Measurements from ENCODE around the gene FANCF.
"Not testable (repeated sequence)": the region's sequence is repeated elsewhere in the genome, so short reads cannot be mapped to it uniquely, and the experiment has no call there.

FANCF gene, protein sequence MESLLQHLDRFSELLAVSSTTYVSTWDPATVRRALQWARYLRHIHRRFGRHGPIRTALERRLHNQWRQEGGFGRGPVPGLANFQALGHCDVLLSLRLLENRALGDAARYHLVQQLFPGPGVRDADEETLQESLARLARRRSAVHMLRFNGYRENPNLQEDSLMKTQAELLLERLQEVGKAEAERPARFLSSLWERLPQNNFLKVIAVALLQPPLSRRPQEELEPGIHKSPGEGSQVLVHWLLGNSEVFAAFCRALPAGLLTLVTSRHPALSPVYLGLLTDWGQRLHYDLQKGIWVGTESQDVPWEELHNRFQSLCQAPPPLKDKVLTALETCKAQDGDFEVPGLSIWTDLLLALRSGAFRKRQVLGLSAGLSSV

DNA sequence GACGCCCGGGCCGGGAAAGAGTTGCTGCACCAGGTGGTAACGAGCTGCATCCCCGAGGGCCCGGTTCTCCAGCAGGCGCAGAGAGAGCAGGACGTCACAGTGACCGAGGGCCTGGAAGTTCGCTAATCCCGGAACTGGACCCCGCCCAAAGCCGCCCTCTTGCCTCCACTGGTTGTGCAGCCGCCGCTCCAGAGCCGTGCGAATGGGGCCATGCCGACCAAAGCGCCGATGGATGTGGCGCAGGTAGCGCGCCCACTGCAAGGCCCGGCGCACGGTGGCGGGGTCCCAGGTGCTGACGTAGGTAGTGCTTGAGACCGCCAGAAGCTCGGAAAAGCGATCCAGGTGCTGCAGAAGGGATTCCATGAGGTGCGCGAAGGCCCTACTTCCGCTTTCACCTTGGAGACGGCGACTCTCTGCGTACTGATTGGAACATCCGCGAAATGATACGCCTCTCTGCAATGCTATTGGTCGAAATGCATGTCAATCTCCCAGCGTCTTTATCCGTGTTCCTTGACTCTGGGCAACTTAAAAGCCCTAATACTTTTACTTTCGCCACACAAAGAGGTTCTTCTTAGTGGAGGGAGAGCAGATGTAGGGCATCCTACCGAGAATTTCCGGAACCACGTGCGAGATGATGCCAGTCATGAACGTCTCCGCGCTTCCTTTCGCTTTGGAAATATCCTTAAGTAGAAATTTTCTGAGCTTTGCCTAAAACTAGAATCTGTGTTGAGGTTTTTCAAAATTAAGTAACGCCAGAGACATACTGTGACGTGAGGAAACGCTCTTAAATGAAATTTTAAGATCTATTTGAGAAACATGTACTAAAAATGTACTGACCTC lies at the start of gene FANCF:
TSS of gene FANCF (minus strand) at position 376 of the 840 bp plus-strand sequence. CDS start at position 363, 13 bp downstream.
- DNase-seq (ENCODE audit: low read depth): peak; percentile 79

DNA sequence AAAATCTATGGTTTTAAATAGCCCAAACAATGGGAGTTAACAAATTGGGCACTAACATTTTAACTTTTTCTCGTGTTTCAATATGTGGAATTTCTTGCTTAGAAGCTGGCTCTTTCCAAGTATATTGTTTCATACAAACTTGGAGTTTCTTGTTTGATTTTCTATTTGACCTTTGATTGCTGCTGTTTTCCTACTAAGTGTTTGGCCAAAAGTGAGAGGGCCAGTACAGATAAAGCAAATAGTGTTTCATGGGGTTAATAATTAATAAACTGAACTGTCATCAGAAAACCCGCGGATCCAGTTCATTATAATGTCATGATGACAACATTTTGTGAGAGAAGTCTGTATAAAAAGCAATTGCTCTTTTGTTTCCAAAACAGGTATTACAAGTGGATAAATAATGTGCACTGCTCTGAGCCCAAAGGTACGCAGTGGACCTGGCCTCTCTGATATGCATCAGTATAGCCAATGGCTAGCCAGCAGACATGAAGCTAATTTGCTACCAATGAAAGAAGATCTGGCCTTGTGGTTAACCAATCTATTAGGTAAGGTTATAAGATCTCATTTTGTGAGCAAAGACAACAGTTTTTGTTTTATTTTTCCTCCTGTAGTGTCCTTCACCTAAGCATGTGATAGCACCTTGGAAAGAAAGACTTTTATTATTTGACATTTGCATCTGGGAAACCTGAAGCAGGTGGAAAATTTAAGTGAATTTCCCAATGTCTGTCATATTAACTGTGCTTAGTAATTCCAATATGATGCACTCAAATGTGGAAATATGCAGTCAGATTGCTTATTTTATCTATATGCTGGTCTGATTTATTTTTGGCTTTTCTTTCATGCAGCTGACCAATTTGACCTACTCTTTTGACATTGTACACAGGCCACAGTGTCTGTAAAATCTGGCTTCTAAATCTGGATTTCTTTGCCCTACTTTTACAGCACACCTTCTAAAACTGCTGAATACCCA lies 49.1 kb upstream of the FANCF start:
- DNase-seq (ENCODE audit: low read depth): no peak

DNA sequence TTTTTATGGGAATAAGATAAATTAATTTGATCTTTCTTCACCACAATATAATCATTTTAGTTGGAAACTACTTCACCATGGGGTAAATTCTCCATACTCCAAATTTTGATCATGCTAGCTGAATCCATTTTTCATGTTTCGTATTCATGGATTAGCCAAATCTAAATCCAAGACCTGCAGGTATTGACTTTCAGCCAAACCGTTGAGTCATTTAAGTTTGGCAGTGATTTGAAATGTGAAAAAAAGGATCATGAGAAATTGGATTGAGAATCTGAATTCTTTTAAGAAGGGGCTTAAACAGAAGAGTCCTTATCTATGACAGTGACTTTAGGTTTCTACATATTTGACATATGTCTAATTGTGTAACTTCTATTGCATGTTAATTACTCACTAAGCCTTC lies 46.1 kb upstream of the FANCF start:
- no peak for DNase-seq (ENCODE audit: low read depth)

DNA sequence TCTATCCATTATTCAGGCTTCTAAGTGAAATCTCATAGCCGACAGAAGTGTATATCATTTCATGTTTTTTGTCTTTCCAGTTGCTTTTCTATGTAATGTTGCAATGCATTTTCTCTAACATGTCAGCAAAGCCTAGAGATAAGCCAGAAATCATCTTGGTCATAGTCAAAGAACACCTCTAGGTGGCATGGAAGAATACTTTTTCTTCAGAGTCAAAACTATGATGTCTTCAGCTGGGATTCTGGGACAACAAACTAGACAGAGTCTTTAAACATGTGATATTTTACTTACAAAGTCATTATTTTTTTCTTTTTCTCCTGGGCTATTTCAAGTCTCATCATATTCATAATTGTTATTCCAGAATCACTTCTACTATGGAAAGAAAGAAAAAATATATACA lies 45.2 kb upstream of the FANCF start:
- DNase-seq (ENCODE audit: low read depth): no peak

DNA sequence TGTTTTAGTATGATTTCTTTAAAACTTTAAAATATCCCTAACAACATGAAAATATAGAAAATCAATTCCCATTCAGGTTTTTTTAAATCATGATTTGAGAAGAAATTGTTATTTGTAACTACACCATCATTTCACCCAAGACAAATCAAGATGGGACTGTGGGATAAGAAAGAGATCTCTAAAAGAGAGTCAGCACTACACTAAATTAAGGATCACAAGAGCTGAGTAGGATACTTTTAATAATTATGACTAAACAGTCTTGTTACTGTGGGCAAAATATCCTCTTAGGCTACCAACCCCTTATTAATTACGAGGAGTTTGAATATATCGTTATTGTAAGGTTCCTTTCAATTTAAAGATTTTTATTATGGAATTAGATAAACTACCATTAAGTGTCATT lies 43.7 kb upstream of the FANCF start:
- no peak for DNase-seq (ENCODE audit: low read depth)

DNA sequence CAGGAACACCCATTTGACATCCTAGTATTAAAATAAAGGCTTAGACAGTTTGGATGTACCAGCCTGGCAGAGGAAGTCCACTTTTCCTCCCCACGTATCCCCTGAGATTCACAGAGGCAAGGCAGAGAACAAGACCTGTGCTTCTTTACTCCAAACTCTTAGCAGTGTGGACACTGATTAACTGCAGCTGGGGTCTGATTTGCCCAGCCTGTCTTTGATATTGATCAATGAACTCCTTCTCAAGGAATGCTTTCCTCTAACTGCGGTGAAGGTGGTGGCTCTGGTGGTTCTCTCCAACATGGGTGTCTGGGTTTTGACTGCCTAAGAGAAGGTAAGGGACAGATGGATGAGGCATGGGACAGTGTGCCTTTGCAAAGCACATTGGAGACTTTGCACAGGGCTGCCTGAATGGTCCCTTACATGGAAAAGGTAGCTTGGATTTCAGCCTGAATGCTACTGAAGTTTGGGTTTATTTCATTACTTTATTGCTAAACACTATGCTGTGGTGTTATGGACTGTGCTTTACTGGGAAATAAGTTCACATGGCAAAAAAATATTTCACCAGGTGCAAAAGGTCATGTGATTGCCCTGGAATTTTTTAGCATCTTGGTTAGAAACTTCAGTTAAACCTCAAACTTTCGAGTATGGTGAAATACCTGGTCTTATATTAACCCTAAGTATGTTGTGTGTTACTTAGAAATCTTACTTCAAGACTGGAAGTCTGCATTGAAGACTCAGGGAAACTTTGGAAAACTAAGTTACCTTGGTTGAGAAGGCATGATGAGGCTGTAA lies 42.6 kb upstream of the FANCF start:
- no peak for DNase-seq (ENCODE audit: low read depth)

DNA sequence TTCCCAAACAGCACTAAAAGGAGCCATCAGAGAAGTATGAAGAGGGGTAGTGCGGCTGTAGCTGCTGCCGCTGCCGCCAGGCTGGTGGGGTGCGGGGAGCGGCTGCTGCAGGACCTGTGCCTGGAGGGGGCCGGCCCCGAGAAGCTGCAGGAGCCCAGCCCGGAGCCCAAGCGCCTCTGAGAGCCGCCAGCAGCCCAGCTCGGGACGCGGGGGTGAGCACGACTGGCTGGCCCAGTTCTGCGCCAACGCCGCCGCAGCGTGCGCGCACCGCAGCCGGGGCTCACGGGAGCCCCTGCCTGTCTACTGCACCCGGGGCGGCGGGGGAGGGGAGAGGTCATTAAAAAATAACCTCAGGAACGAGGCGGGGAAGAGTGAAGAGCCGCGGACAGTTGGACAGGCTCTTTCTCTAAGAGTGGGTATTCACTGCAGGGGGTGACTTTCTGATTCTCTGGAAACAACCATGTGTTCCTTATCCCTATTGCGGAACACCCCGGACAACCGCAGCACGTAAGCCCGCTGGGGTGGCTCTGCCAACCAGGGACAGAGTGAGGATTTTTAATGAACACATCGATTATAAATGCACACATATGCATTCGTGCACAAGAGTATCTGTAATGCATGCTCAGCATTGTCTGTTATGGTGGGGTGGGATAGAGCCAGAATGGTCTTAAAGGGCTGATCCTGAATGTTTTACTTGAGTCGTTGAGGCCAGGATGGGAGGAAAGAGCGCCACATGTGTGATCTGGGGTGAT lies 41.2 kb upstream of the FANCF start:
- no peak for DNase-seq (ENCODE audit: low read depth)

DNA sequence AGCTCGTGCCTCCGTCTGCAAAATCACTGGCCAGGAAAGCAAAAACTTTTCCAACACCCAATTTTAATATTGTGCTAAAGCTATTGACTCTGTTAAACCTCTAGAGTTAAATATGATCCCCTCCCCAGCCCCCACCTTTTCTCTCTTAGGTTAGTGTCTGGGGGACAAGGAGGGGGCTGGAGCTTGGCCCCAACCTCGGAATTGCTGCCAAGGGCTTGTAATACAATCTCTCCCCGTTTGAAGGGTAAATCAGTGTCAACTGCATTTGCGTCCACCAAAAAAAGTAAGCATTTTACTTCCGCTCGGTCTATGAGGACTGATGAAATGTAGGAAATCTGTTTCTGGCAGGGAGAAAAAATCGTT lies 40.7 kb upstream of the FANCF start, which contains the start of gene GAS2:
TSS of gene GAS2 (plus strand) at position 287 of the 363 bp plus-strand sequence. CDS start 8,259 bp downstream, outside the sequence.
- DNase-seq (ENCODE audit: low read depth): no peak

DNA sequence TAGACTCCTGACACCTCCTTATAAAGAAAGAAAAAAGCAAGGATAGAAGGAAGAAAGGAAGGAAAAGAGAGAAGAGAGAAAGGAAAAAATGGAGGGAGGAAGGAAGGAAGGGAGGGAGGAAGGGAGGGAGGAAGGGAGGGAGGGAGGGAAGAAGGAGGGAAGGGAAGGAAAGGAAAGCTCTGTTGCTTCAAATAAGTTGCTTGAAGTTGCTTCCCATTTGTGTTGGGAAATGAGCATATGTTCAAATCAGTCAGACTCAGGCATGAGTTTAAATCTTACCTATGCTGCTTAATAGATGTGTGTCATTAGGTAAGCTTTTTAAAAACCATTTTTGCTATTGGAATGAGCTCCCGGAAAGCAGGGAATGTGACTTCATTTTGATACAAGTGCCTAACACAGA lies 34.2 kb upstream of the FANCF start:
- no peak for DNase-seq (ENCODE audit: low read depth)

DNA sequence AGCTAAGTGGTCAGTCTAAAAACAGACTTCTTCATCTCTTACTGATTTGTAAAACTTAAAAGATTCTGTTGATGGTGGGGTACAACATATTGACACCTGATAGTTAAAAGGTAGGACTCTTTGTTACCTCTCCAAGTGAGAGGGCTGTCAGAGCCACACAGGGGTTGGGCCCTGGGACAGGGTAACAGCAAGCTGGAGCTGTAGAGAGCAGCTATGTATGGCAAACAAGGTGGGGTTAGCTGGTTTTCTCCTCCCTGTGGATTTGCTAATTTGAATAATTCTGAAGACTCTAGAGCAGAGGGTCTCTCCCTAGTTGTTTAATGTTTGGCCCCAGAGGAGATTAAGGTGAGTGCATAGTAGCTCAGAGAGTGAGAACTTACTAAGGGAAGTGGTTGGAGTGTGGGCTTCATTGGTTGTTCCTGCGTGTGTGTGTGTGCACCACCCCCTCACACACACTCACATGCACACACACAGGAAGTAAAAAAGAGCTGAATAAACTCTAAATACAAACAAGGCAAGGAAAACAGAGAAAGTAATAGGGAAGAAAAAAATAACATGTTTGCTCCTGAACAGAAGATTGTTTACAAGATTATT lies 31.6 kb upstream of the FANCF start:
- no peak for DNase-seq (ENCODE audit: low read depth)

DNA sequence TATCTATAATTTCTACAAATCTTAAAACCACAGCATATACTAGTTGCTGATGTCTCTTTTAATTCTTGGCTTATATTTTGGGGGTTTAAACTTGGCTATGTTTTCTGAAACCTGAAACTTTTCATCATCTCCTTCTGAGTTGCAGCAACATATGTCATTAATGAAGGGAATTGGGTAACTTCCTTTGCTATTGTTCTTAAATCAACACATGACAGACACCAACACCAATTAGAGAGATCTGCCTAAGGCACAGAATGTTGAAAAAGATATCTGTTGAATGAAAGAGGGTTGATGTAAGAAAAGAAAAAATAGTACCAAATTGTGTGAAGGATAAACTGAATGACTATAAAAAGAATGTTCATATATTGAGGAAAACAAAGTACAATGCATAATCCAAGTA lies 30.5 kb upstream of the FANCF start:
- DNase-seq (ENCODE audit: low read depth): no peak

DNA sequence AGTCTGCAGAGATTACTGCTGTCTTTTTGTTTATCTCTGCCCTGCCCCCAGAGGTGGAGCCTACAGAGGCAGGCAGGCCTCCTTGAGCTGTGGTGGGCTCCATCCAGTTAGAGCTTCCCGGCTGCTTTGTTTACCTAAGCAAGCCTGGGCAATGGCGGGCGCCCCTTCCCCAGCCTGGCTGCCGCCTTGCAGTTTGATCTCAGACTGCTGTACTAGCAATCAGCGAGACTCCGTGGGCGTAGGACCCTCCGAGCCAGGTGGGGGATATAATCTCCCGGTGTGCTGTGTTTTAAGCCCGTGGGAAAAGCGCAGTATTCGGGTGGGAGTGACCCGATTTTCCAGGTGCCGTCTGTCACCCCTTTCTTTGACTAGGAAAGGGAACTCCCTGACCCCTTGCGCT lies 26.7 kb upstream of the FANCF start:
- not testable (repeated sequence) for DNase-seq (ENCODE audit: low read depth)

DNA sequence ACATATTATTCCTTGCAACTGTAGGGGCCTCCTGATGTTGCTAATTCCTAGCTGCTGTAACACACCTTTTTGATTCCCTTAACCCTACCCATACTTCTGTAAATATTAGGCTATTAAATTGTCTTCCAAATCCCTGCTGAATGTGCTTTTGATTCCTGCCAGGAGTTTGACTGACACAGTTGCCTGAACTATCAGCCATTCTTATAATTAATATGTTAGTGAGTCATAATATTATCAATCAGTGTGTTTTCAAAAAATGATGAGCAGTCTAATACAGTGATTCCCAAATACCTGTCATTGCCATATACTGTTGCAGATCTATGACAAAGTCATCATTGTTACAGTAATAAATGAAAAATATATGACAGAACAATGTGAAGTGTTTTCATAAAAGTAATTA lies 15.9 kb upstream of the FANCF start:
- DNase-seq (ENCODE audit: low read depth): no peak

DNA sequence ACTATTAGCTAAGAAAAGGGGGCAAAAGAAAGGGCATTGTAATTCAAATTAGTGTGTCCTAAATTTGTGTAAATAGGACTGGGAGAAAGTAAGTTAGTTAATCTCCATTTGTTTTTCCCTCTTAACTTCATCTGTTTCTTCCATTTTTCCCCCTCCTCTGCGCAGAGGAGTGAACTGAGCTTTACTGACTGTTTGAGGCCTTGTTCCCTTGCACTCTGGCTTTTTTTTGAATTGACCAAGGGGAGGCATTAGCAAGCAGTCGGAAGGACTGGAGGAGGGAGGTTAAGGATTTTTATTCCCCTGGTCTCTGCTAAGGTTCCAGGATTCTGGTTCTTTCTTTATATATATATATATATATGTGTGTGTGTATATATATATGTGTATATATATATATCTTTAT lies 15.2 kb upstream of the FANCF start:
- no peak for DNase-seq (ENCODE audit: low read depth)

DNA sequence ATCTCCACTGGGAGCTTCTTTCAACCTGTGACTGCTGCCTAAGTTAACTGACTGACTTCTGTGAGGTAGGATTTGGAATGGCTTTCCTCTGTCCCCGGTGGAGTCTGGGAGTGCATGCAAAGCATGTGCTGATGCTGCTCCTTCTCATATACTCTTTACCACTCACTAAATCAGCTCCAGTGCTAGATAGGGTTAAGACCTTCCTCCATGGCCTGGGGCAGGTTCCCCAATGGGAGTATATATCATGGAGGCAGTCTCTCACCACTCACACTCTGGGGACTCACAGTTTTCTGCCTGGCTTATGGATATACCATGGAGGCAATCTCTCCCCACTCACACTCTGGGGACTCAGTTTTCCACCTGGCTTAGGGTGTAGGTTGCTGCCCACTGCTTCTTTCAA lies 10.1 kb upstream of the FANCF start:
- no peak for DNase-seq (ENCODE audit: low read depth)

DNA sequence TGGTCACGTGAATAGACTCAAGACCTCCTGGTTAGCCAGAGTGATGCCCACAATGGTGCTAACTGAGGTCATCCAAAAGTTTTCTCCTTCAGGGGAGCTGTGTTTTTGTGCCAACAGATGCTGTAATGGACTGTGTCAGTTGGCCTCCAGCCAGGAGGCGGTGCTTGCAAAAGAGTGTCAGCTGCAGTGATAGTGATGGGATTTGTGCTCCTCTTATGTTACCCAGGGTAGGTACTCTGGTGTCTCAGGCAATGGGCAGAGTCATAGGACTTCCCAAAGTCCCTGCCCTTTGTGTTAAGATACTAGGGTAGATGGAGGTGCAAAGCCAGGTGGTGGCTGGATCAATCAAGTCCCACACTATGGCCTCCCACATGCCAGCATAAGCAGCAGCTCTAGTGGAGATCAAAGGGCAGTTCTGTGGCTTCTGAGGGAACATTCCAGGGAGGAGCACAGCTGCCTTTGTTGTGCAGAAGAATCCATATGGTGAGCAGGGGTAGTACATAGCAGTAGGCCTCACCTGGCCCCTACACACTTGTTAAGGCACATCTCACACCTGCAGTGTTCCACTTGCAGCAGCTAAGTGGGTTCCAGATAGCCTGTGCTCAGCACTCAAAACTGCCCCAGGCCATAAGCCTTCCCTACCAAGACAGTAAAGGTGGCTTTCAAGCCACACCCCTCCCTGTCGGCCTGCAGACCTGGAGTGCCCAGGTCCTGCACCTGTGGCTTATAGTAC lies 9.4 kb upstream of the FANCF start:
- no peak for DNase-seq (ENCODE audit: low read depth)

DNA sequence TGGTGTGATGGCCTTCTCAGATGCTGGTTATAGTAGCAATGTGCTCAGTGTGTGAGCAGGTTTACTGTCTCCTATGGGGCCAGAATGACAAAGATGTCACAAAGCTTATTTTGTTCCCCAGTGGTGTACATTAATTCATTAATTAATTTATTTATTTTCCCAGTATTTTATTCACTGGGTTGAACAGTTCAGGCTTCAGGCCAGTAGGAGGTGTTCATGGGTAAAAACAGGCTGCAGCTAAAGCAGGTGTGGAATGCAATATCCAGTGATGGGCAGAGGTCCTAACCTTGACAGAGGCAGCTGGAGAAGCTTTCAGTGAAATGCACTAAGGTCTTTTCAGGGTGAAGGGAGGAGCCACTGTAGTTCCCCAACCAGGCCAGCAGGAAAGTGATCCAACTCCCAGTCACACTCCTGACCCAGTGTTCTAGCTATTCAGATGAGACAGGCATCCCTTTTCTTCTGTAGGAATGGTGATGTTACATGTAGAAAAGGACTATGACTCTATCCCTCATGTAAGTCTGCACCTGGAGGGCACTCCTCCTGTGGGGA lies 7.8 kb upstream of the FANCF start:
- no peak for DNase-seq (ENCODE audit: low read depth)

DNA sequence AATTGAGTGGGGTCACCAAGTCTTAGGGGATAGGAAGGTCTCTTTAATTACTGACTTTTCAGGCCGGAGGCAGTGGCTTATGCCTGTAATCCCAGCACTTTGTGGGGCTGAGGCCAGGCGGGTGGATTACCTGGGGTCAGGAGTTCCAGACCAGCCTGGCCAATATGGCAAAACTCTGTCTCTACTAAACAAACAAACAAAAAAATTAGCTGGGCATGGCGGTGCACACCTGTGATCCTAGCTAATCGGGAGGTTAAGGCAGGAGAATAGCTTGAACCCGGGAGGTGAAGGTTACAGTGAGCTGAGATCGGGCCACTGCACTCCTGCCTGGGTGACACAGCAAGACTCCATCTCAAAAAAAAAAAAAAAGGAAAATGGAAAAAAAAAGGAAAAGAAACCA lies 1.8 kb upstream of the FANCF start:
- no peak for DNase-seq (ENCODE audit: low read depth)

DNA sequence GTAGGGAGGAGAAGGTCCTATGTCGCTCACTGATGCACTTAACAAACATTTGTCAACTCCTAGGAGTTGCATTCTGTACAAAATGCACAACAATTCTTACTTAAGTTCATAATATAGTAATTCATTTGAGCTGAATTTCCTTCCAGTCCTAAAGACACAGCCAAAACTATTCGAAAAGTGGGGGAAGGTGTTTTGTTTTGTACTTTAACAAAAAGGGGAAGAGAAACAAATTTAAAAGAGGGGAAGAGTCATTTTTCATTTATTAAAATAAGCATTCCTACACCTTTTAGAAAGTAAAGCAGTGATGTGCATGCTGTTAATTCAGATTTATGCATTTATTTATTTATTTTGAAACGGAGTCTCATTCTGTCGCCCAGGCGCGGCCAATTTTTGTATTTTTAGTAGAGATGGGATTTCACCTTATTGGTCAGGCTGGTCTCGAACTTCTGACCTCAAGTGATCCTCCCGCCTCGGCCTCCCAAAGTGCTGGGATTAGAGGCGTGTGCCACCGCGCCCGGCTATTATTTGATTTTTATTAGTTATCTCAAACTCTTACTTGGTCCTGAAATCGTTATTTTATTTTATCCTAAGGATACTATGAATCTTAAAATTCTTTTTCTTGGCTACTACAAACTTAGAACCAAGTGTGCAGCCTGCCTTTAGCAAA lies 1.1 kb upstream of the FANCF start:
- no peak for DNase-seq (ENCODE audit: low read depth)
